Measurements from ENCODE around the gene EPYC.

The EPYC gene

GRCh38 chr12:90925562-90925961 lies 79.2 kb downstream of the EPYC start:
- Histone ChIP-seq H3K9ac (ENCODE audit: low read depth, low read length) (no peak overlapping the region), H4K20me1 (ENCODE audit: insufficient read depth, low read length) (no peaks in the 10 kb centered on the region), H2AFZ (ENCODE audit: low read depth, low read length) (no peak overlapping the region), H3K27me3 (ENCODE audit: insufficient read depth, low read length, poor library complexity) (peaks cover 3% of the 10 kb centered on the region), H3K4me2 (ENCODE audit: insufficient read depth, low read length) (no peak overlapping the region), H3K27ac (ENCODE audit: low read length) (no peak overlapping the region), H3K36me3 (ENCODE audit: insufficient read depth, low read length) (no peaks in the 10 kb centered on the region), H3K9me3 (ENCODE audit: insufficient read depth, low read length, severe bottlenecking) (no peaks in the 10 kb centered on the region), H3K4me3 (ENCODE audit: low read depth in 1 of 2, low read length in 2 of 2) (no peak overlapping the region), H3K4me1 (ENCODE audit: insufficient read depth, low read length) (no peaks in the 10 kb centered on the region), H3K79me2 (ENCODE audit: insufficient read depth, low read length) (no peaks in the 10 kb centered on the region)
- DNase-seq (no peak), ATAC-seq (ENCODE audit: insufficient read depth, low read depth) (no peak)
- no peak for TF ChIP-seq CTCF (IDR thresholded peaks at IDR 0.05; ENCODE audit: borderline replicate concordance, extremely low read depth, low read length, poor library complexity, severe bottlenecking)
- TF ChIP-seq EZH2 (IDR thresholded peaks at IDR 0.05; ENCODE audit: borderline replicate concordance, low read depth, low read length, severe bottlenecking) = no peak

- DNase-seq (no peak), ATAC-seq (ENCODE audit: insufficient read depth, low read depth) (no peak)
Measured at GRCh38 chr12:90924406-90924805, 80.4 kb downstream of the EPYC start.

GRCh38 chr12:90922145-90922627 lies 82.6 kb downstream of the EPYC start:
- Histone ChIP-seq H3K4me2 (ENCODE audit: insufficient read depth, low read length) (no peak overlapping the region), H3K79me2 (ENCODE audit: insufficient read depth, low read length) (no peaks in the 10 kb centered on the region), H2AFZ (ENCODE audit: low read depth, low read length) (no peak overlapping the region), H3K4me3 (ENCODE audit: low read depth in 1 of 2, low read length in 2 of 2) (no peak overlapping the region), H3K27ac (ENCODE audit: low read length) (no peak overlapping the region), H3K36me3 (ENCODE audit: insufficient read depth, low read length) (no peaks in the 10 kb centered on the region), H3K27me3 (ENCODE audit: insufficient read depth, low read length, poor library complexity) (peaks cover 3% of the 10 kb centered on the region), H4K20me1 (ENCODE audit: insufficient read depth, low read length) (no peaks in the 10 kb centered on the region), H3K9ac (ENCODE audit: low read depth, low read length) (no peak overlapping the region), H3K4me1 (ENCODE audit: insufficient read depth, low read length) (no peaks in the 10 kb centered on the region), H3K9me3 (ENCODE audit: insufficient read depth, low read length, severe bottlenecking) (no peaks in the 10 kb centered on the region)
- ATAC-seq (ENCODE audit: insufficient read depth, low read depth) (no peak), DNase-seq (no peak)
- TF ChIP-seq EZH2 (IDR thresholded peaks at IDR 0.05; ENCODE audit: borderline replicate concordance, low read depth, low read length, severe bottlenecking) (no peak), CTCF (IDR thresholded peaks at IDR 0.05; ENCODE audit: borderline replicate concordance, extremely low read depth, low read length, poor library complexity, severe bottlenecking) (no peak)

More at GRCh38 chr12:90924406-90924805, 80.4 kb downstream of the EPYC start:
- no peaks in the 10 kb centered on the region for H3K9me3 ChIP-seq (ENCODE audit: insufficient read depth, low read length, severe bottlenecking)
- H4K20me1 ChIP-seq (ENCODE audit: insufficient read depth, low read length) = no peaks in the 10 kb centered on the region
- no peaks in the 10 kb centered on the region for H3K36me3 ChIP-seq (ENCODE audit: insufficient read depth, low read length)
- H2AFZ ChIP-seq (ENCODE audit: low read depth, low read length) = no peak overlapping the region
- TF ChIP-seq EZH2 (IDR thresholded peaks at IDR 0.05; ENCODE audit: borderline replicate concordance, low read depth, low read length, severe bottlenecking) (no peak), CTCF (IDR thresholded peaks at IDR 0.05; ENCODE audit: borderline replicate concordance, extremely low read depth, low read length, poor library complexity, severe bottlenecking) (no peak)
- H3K4me1 ChIP-seq (ENCODE audit: insufficient read depth, low read length) = no peaks in the 10 kb centered on the region
- H3K4me3 ChIP-seq (ENCODE audit: low read depth in 1 of 2, low read length in 2 of 2) = no peak overlapping the region
- peaks cover 3% of the 10 kb centered on the region for H3K27me3 ChIP-seq (ENCODE audit: insufficient read depth, low read length, poor library complexity)
- no peaks in the 10 kb centered on the region for H3K79me2 ChIP-seq (ENCODE audit: insufficient read depth, low read length)
- H3K9ac ChIP-seq (ENCODE audit: low read depth, low read length) = no peak overlapping the region
- H3K4me2 ChIP-seq (ENCODE audit: insufficient read depth, low read length) = no peak overlapping the region
- H3K27ac ChIP-seq (ENCODE audit: low read length) = no peak overlapping the region

- ATAC-seq (ENCODE audit: insufficient read depth, low read depth) (no peak), DNase-seq (no peak)
- Histone ChIP-seq H4K20me1 (ENCODE audit: insufficient read depth, low read length) (no peaks in the 10 kb centered on the region), H3K27me3 (ENCODE audit: insufficient read depth, low read length, poor library complexity) (peaks cover 3% of the 10 kb centered on the region), H3K4me2 (ENCODE audit: insufficient read depth, low read length) (no peak overlapping the region), H3K4me3 (ENCODE audit: low read depth in 1 of 2, low read length in 2 of 2) (no peak overlapping the region), H3K4me1 (ENCODE audit: insufficient read depth, low read length) (no peaks in the 10 kb centered on the region), H3K36me3 (ENCODE audit: insufficient read depth, low read length) (no peaks in the 10 kb centered on the region), H3K9me3 (ENCODE audit: insufficient read depth, low read length, severe bottlenecking) (no peaks in the 10 kb centered on the region), H3K27ac (ENCODE audit: low read length) (no peak overlapping the region), H3K79me2 (ENCODE audit: insufficient read depth, low read length) (no peaks in the 10 kb centered on the region), H2AFZ (ENCODE audit: low read depth, low read length) (no peak overlapping the region), H3K9ac (ENCODE audit: low read depth, low read length) (no peak overlapping the region)
- TF ChIP-seq CTCF (IDR thresholded peaks at IDR 0.05; ENCODE audit: borderline replicate concordance, extremely low read depth, low read length, poor library complexity, severe bottlenecking) = no peak
- no peak for TF ChIP-seq EZH2 (IDR thresholded peaks at IDR 0.05; ENCODE audit: borderline replicate concordance, low read depth, low read length, severe bottlenecking)
Measured at GRCh38 chr12:90921536-90921935, 83.2 kb downstream of the EPYC start.
